ENCODE measurements around the gene SCARF1.

GRCh38 chr17:1638624-1639300, 6.8 kb downstream of the SCARF1 start:
- TF ChIP-seq CTCF (IDR thresholded peaks at IDR 0.05; ENCODE audit: low read length), result no peak
- no peak for TF ChIP-seq EZH2 (IDR thresholded peaks at IDR 0.05; ENCODE audit: borderline replicate concordance, low read length)
